Keratinocyte (primary cell): ENCODE measurements around the gene ZBTB1. TPM values are rescaled to one million over a fixed set of nuclear protein-coding genes. Genes with fewer than 3 reads are reported as not detected.

Experiments
- DNase-seq: peaks from one replicate; pipeline ENCODE4 v3.0.0-alpha.2; 2011; ENCODE audit warnings: low read depth, missing footprints, low spot score
- FAIRE-seq: peaks from 2 replicates; lab custom pipeline; 2011; peaks lifted over from hg19 to GRCh38; lab: Jason Lieb, UNC
- H2AFZ ChIP-seq: 2 replicates; pipeline ENCODE4 v1.6.0; 2012; ENCODE audit warnings: low read length, control low read depth, inconsistent platforms; ENCODE audit not compliant: control insufficient read depth
- H3K27ac ChIP-seq: 2 replicates; pipeline ENCODE4 v1.5.1; 2011; ENCODE audit warnings: low read length; ENCODE audit not compliant: control insufficient read depth, insufficient read depth
- H3K27me3 ChIP-seq: 3 replicates; pipeline ENCODE4 v1.6.0; 2011; ENCODE audit warnings: low read length; ENCODE audit not compliant: control insufficient read depth, insufficient read depth; ENCODE audit errors: extremely low read depth
- H3K36me3 ChIP-seq, 2 experiments: 2 replicates in 1 of 2; 3 replicates in 1 of 2; pipeline ENCODE4 v1.5.1; 2011; ENCODE audit warnings: low read length in 2 of 2, mild to moderate bottlenecking in 1 of 2; ENCODE audit not compliant: control insufficient read depth in 2 of 2, insufficient read depth in 2 of 2; ENCODE audit errors: extremely low read depth in 1 of 2
- H3K4me1 ChIP-seq: 3 replicates; pipeline ENCODE4 v1.5.1; 2011; ENCODE audit warnings: low read length; ENCODE audit not compliant: control insufficient read depth, insufficient read depth; ENCODE audit errors: extremely low read depth
- H3K4me2 ChIP-seq: 3 replicates; pipeline ENCODE4 v1.6.0; 2011; ENCODE audit warnings: low read depth, low read length; ENCODE audit not compliant: control insufficient read depth, insufficient read depth; ENCODE audit errors: extremely low read depth
- H3K4me3 ChIP-seq, 3 experiments: fragments of 200-600 bp in 1 of 3; sonication (generic) in 1 of 3; 2 replicates in 2 of 3; 3 replicates in 1 of 3; pipeline ENCODE4 v1.5.1; 2011 to 2016; ENCODE audit warnings: low read length in 3 of 3, mild to moderate bottlenecking in 3 of 3, control low read depth in 2 of 3, inconsistent platforms in 1 of 3, low read depth in 1 of 3, mixed read lengths in 1 of 3, mixed run types in 1 of 3, moderate library complexity in 1 of 3; ENCODE audit not compliant: control insufficient read depth in 2 of 3, insufficient read depth in 2 of 3; ENCODE audit errors: extremely low read depth in 1 of 3
- H3K79me2 ChIP-seq: 2 replicates; pipeline ENCODE4 v1.6.0; 2012; ENCODE audit warnings: low read length; ENCODE audit not compliant: control insufficient read depth, insufficient read depth
- H3K9ac ChIP-seq: 3 replicates; pipeline ENCODE4 v1.6.0; 2011; ENCODE audit warnings: low read length; ENCODE audit not compliant: control insufficient read depth, insufficient read depth; ENCODE audit errors: extremely low read depth
- H3K9me1 ChIP-seq: 3 replicates; pipeline ENCODE4 v1.6.0; 2011; ENCODE audit warnings: low read length; ENCODE audit not compliant: control insufficient read depth, insufficient read depth; ENCODE audit errors: extremely low read depth
- H3K9me3 ChIP-seq: 2 replicates; pipeline ENCODE4 v1.5.1; 2012; ENCODE audit warnings: low read depth, low read length; ENCODE audit not compliant: control insufficient read depth
- H4K20me1 ChIP-seq: 3 replicates; pipeline ENCODE4 v1.6.0; 2011; ENCODE audit warnings: low read length; ENCODE audit not compliant: control insufficient read depth, insufficient read depth; ENCODE audit errors: extremely low read depth
- CTCF ChIP-seq, 3 experiments: IDR thresholded peaks in 1 of 3; conservative IDR thresholded peaks in 1 of 3; optimal IDR thresholded peaks in 1 of 3; 2 replicates in 2 of 3; 3 replicates in 1 of 3; pipeline versions ENCODE3 to v1.5.1; 2011; ENCODE audit warnings: low read length in 3 of 3, mild to moderate bottlenecking in 3 of 3, moderate library complexity in 2 of 3, control low read depth in 1 of 3, inconsistent platforms in 1 of 3; ENCODE audit not compliant: insufficient read depth in 2 of 3; ENCODE audit errors: extremely low read depth in 1 of 3
- EZH2 ChIP-seq: IDR thresholded peaks from one replicate; pipeline ENCODE4 v1.6.1; 2012; ENCODE audit warnings: inconsistent platforms, mild to moderate bottlenecking, low read length, moderate library complexity
- dilution Hi-C: fragments of 300-500 bp; cut with MboI; formaldehyde crosslinking; loops from one replicate; pipeline ENCODE4 v1.7.0; 2020; ENCODE audit warnings: low sequenced_read_pairs; ENCODE audit not compliant: extremely low pct_ligation_motif_present
- polyA plus RNA-seq, 5 experiments: library from polyadenylated mRNA; depleted of rRNA in 3 of 5; stranded (reverse) in 3 of 5; stranded (forward) in 1 of 5; unstranded in 1 of 5; fragments of >200 nt; gene quantifications; 1 replicate in 1 of 5; 2 replicates in 3 of 5; 3 replicates in 1 of 5; pipeline versions ENCODE4 v1.2.1 to v1.2.3, GENCODE V29; 2011 to 2012; ENCODE audit warnings: missing spikeins in 2 of 5, low read depth in 1 of 5, low replicate concordance in 1 of 5

ZBTB1 gene
- polyA plus RNA-seq, 1 donor (not counting 4 experiments of a cell fraction or from before 2014, with no cell fraction given), result 40.7 TPM

- no peak for FAIRE-seq
Observed at GRCh38 chr14:64493455-64493854, 11.1 kb upstream of the ZBTB1 start.

GRCh38 chr14:64495252-64495651 lies 9.3 kb upstream of the ZBTB1 start:
- no peak for FAIRE-seq

More at GRCh38 chr14:64493455-64493854, 11.1 kb upstream of the ZBTB1 start:
- Histone ChIP-seq H3K4me3 (no peak overlapping the region), H3K4me2 (no peak overlapping the region), H3K27me3 (no peaks in the 10 kb centered on the region), H3K36me3 (peaks cover 0 to 4% of the 10 kb centered on the region in 2 experiments), H3K9me3 (no peaks in the 10 kb centered on the region), H3K79me2 (no peaks in the 10 kb centered on the region), H2AFZ (no peak overlapping the region), H3K27ac (no peak overlapping the region), H4K20me1 (no peaks in the 10 kb centered on the region), H3K4me1 (no peaks in the 10 kb centered on the region), H3K9me1 (no peaks in the 10 kb centered on the region), H3K9ac (no peak overlapping the region)
- dilution Hi-C loops, result no loop called here
- no peak for DNase-seq
- TF ChIP-seq CTCF (optimal IDR thresholded peaks at IDR 0.05 in 1 of 3, IDR thresholded peaks at IDR 0.05 in 1 of 3, conservative IDR thresholded peaks at IDR 0.05 in 1 of 3; ENCODE audit: extremely low read depth in 1 of 3, insufficient read depth in 2 of 3, low read length in 3 of 3), result no peak

More at GRCh38 chr14:64495252-64495651, 9.3 kb upstream of the ZBTB1 start:
- TF ChIP-seq CTCF (optimal IDR thresholded peaks at IDR 0.05 in 1 of 3, IDR thresholded peaks at IDR 0.05 in 1 of 3, conservative IDR thresholded peaks at IDR 0.05 in 1 of 3; ENCODE audit: extremely low read depth in 1 of 3, insufficient read depth in 2 of 3, low read length in 3 of 3), result no peak
- TF ChIP-seq EZH2, result no peak
- Histone ChIP-seq H3K4me1 (no peaks in the 10 kb centered on the region), H4K20me1 (no peaks in the 10 kb centered on the region), H3K79me2 (peaks cover 6% of the 10 kb centered on the region), H3K9ac (no peak overlapping the region), H3K27me3 (no peaks in the 10 kb centered on the region), H3K4me2 (no peak overlapping the region), H3K4me3 (no peak overlapping the region), H3K9me1 (no peaks in the 10 kb centered on the region), H2AFZ (no peak overlapping the region), H3K36me3 (peaks cover 0 to 4% of the 10 kb centered on the region in 2 experiments), H3K27ac (no peak overlapping the region), H3K9me3 (no peaks in the 10 kb centered on the region)
- dilution Hi-C loops, result no loop called here
- no peak for DNase-seq
